AG09319 (cell line): ENCODE data around the gene HOXD12.

ENCODE experiments used
- DNase-seq: peaks from one replicate; pipeline ENCODE4 v3.0.0-alpha.2; 2010; ENCODE audit warnings: low read depth; ENCODE audit errors: extremely low read depth
- TF ChIP-seq, protein P1 (sequence below): IDR thresholded peaks from 2 replicates; pipeline ENCODE4 v1.5.1; 2011; ENCODE audit warnings: low read depth, mild to moderate bottlenecking, inconsistent platforms, low read length, moderate library complexity

The HOXD12 gene

DNA sequence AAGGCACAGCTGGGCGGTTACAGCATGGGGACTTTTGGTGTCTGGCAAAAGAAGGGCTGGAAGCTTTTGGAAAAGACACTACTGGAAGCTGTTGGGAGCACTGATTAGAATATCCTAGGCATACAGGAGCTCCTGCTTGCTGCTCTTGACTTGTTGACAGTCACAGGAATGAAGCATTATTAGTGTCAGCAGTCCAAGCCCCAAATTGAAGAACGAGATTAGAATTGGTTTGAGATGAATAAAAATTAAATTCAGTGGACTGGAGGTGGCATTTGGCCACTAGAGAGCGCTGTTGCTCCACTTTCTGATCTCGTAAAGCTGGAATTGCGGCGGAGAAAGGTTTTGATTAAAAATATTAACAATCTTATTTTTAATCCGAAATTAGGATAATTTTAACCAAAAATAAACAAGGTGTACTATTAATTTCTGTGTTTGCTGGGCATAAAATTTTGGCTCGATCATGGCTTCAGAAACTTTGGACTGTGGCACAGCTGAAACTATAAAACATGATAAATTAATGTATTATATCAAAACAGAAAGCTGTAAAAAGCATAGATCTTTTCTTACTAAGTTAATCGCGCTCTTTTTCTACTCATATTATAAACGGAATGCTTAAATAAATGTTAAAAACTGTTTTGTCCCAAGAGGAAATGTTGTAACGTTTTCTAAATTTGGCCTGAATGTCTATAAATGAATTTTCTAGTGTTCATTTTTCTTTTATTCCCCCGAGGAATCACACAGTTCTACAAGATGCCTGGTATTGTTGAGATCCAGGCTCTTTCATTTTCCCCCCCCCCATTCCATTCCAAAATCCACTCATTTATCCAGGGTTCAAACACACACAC is 27.6 kb downstream of the HOXD12 start:
- TF ChIP-seq, protein P1, sequence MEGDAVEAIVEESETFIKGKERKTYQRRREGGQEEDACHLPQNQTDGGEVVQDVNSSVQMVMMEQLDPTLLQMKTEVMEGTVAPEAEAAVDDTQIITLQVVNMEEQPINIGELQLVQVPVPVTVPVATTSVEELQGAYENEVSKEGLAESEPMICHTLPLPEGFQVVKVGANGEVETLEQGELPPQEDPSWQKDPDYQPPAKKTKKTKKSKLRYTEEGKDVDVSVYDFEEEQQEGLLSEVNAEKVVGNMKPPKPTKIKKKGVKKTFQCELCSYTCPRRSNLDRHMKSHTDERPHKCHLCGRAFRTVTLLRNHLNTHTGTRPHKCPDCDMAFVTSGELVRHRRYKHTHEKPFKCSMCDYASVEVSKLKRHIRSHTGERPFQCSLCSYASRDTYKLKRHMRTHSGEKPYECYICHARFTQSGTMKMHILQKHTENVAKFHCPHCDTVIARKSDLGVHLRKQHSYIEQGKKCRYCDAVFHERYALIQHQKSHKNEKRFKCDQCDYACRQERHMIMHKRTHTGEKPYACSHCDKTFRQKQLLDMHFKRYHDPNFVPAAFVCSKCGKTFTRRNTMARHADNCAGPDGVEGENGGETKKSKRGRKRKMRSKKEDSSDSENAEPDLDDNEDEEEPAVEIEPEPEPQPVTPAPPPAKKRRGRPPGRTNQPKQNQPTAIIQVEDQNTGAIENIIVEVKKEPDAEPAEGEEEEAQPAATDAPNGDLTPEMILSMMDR: peak; percentile 78
- DNase-seq: peak; percentile 7

DNA sequence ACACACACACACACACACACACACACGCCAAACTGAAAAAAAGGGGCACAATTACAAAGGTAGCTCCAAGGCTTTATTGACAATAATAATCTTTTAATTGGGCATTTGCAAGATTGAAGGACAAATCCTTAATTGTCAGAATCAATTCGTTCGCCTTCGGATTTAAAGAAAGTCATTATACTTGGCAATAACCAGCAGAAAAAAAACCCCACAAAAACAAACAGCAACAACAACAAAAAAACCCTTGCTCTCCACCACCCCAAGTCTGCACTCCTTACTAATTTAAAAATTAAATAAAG is 28.1 kb downstream of the HOXD12 start:
- TF ChIP-seq, protein P1: no peak
- no peak for DNase-seq

DNA sequence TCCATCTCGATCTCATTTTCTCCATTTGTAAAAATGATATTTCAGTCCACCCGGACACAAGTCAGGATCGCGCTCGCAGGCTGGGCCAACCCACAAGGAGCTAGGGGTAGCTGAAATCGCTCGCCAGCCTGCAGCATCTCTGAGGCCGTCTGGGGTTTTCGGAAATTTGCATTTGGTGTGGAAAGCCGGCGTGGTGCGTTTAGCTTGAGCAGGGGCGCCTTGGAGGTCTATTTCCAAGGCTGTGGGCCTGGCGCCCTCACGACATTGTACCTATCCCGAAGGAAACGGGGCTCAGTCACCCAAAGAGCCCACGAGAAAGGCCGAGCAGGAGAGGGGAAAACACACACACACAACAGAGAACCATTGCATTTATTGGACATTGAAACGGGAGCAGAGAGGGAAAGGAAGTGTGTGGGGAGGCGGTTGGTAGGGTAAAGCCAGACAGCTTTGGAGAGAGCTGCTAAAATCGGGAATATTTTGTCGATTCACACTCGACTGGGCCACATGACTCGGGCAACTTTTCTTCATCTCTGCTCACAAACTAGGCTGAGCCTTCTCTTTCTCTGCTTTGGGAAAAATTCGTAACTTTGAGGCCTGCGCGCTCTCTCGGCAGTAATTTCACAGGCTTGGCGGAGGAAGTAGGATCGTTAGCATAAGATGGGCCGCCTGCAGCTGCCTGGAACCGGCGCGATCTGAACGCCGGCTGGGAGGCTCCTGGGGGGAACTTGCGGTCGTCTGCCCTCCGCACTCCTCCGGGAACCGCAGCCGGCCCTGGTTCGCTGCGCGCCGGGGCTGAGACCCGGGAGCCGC is 28.8 kb downstream of the HOXD12 start:
- no peak for DNase-seq
- TF ChIP-seq, protein P1: no peak

DNA sequence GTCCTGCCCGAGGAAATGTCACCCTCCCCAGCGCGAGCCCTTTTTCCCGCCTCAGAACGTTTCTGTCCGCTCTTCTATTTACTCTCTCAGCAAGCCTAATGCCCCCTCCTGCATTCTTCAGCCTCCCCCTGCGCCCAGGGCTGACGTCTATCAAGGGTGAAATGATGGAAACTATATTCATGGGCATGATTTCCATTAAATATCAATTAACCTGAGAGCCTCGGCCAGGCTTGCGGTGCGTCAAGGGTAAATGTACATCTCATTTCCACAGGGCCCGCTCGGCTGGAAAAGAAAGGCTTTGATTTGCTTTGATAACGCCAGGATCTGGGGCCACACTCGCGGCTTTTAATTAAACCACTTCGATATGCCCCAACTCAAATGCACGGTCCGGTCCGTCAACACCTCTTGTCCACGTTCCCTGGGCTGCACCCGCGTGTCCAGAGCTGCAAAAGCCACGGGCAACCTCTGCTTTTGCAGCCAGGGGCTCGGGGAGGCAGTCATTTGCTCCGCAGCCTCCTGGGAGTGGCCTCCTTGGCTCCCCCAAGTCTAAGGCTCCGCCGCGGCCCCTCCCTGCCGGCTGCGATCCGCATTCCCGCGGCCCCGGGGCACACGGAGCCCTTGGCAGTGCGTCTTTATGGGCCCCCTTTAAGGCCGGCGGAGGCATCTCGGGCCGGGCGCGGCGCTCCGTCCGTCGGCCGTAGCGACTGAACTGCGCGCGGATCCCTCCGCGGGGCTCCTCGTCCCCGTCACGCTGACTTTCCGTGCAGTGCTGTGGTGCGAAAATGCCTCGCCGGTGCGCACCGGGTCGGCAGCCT is 29.6 kb downstream of the HOXD12 start, which contains the start of gene HOXD8:
TSS of gene HOXD8 (plus strand) at position 724 of the 815 bp plus-strand sequence. CDS start 662 bp downstream, outside the sequence.
- TF ChIP-seq, protein P1: no peak
- peak; percentile 3 for DNase-seq

DNA sequence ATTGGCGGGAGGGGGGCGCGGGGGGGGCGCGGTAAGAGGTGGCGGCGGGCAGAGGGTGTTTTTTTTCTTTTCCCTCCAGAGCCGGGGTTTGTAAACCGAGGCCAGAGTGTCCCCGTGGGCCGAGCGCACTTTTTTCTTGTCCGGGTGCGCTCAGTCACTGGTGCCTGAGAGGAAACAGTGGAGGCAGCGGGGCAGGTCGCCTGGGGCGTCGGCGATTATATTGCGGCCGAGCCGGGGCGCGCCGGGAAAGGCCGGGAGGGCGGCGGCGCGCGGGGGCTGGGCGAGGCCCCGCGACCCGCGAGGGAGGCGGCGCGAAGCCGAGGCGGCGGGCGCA is 30.2 kb downstream of the HOXD12 start:
- no peak for DNase-seq
- TF ChIP-seq, protein P1: no peak

DNA sequence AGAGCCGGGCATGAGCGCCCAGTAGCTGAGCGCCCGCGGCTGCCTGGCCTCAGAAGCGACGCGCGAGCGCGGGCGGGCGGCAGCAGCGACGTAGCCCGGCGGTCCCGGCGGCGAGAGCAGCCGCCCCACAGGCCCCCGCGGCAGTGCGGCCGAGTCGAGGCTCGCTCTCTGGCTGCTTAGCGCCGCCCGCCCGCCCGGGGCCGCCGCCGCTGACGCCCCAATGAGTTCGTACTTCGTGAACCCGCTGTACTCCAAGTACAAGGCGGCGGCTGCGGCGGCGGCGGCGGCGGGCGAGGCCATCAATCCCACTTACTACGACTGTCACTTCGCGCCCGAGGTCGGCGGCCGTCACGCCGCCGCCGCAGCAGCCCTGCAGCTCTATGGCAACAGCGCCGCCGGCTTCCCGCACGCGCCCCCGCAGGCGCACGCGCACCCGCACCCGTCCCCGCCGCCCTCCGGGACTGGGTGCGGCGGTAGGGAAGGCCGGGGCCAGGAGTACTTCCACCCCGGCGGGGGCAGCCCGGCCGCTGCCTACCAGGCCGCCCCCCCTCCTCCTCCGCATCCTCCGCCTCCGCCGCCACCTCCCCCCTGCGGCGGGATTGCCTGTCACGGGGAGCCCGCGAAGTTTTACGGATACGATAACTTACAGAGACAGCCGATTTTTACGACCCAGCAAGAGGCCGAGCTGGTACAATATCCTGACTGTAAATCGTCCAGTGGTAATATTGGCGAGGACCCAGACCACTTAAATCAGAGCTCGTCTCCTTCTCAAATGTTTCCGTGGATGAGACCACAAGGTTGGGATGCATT is 30.8 kb downstream of the HOXD12 start:
- TF ChIP-seq, protein P1: no peak
- DNase-seq: no peak
